CD4-positive, alpha-beta T cell treated with Interleukin-4 for 4 hours (primary cell): ENCODE data around the gene MAPT.
"Not testable (repeated sequence)": the region's sequence is repeated elsewhere in the genome, so short reads cannot be mapped to it uniquely, and the experiment has no call there.

Experiments used
- DNase-seq: peaks from one replicate; pipeline ENCODE4 v3.0.0-alpha.2; 2020

The MAPT gene

GRCh38 chr17:45894022-45894784 is at the start of gene MAPT:
Gene MAPT, plus strand, starts transcription at chr17:45894554. Its CDS starts 67,784 bp downstream, at chr17:45962338.
- peak; percentile 78 for DNase-seq

GRCh38 chr17:45844695-45845375 is 49.5 kb upstream of the MAPT start, which contains the start of gene SPPL2C:
Gene SPPL2C, plus strand, starts transcription at chr17:45844881. Its CDS starts 26 bp downstream, at chr17:45844907.
- DNase-seq = no peak

- DNase-seq = no peak
Measured at GRCh38 chr17:45845376-45846185, 48.8 kb upstream of the MAPT start.

- DNase-seq = no peak
Measured at GRCh38 chr17:45846223-45846622, 48.1 kb upstream of the MAPT start.

- DNase-seq = no peak
Measured at GRCh38 chr17:45846646-45847045, 47.7 kb upstream of the MAPT start.

GRCh38 chr17:45847101-45847500 is 47.3 kb upstream of the MAPT start:
- no peak for DNase-seq

GRCh38 chr17:45847747-45848146 is 46.6 kb upstream of the MAPT start:
- DNase-seq = no peak

- DNase-seq = no peak
Measured at GRCh38 chr17:45848405-45848804, 45.9 kb upstream of the MAPT start.

- no peak for DNase-seq
Measured at GRCh38 chr17:45848868-45849535, 45.4 kb upstream of the MAPT start.

- DNase-seq = no peak
Measured at GRCh38 chr17:45849536-45849990, 44.8 kb upstream of the MAPT start.

- DNase-seq = no peak
Measured at GRCh38 chr17:45850011-45850410, 44.3 kb upstream of the MAPT start.

GRCh38 chr17:45850468-45850867 is 43.9 kb upstream of the MAPT start:
- no peak for DNase-seq

- DNase-seq = no peak
Measured at GRCh38 chr17:45851022-45851421, 43.3 kb upstream of the MAPT start.

GRCh38 chr17:45851464-45851863 is 42.9 kb upstream of the MAPT start:
- no peak for DNase-seq

- no peak for DNase-seq
Measured at GRCh38 chr17:45851873-45852272, 42.5 kb upstream of the MAPT start.

- peak; percentile 48 for DNase-seq
Measured at GRCh38 chr17:45852535-45853297, 41.6 kb upstream of the MAPT start.

- DNase-seq = no peak
Measured at GRCh38 chr17:45854209-45854608, 40.1 kb upstream of the MAPT start.

- no peak for DNase-seq
Measured at GRCh38 chr17:45855691-45856336, 38.5 kb upstream of the MAPT start.

GRCh38 chr17:45857977-45858708 is 36.2 kb upstream of the MAPT start:
- no peak for DNase-seq

- DNase-seq = no peak
Measured at GRCh38 chr17:45861165-45861564, 33.2 kb upstream of the MAPT start.

GRCh38 chr17:45862127-45862526 is 32.2 kb upstream of the MAPT start:
- not testable (repeated sequence) for DNase-seq
